Ovary (tissue), 9 donors: ENCODE data around the gene SOX6. TPM values are rescaled to one million over a fixed set of nuclear protein-coding genes. Genes with fewer than 3 reads are reported as not detected.
"Not testable (repeated sequence)": the region's sequence is repeated elsewhere in the genome, so short reads cannot be mapped to it uniquely, and the experiment has no call there.

Source experiments
- DNase-seq, 5 donors: peaks; one replicate each; pipeline ENCODE4 v3.0.0-alpha.2; 2019 to 2020
- H3K27ac ChIP-seq, 2 donors: fragments of 200-600 bp; one replicate each; pipeline versions ENCODE4 v1.5.1 to v1.8.0; 2019 to 2022
- H3K27me3 ChIP-seq: fragments of 200-600 bp; one replicate; pipeline ENCODE4 v1.8.0; 2022
- H3K36me3 ChIP-seq: fragments of 200-600 bp; sonication (generic); one replicate; pipeline ENCODE4 v1.5.1; 2019
- H3K4me1 ChIP-seq: one replicate; pipeline ENCODE4 v1.8.1; 2013; ENCODE audit warnings: mild to moderate bottlenecking, moderate library complexity; ENCODE audit not compliant: insufficient read depth
- H3K4me3 ChIP-seq: fragments of 200-600 bp; sonication (generic); one replicate; pipeline ENCODE4 v1.5.1; 2017
- H3K9me3 ChIP-seq, 2 donors: fragments of 200-600 bp in 1 of 2; sonication (generic) in 1 of 2; one replicate each; pipeline versions ENCODE4 v1.5.1 to v1.8.1; 2013 to 2019; ENCODE audit warnings: mild to moderate bottlenecking in 1 of 2, moderate library complexity in 1 of 2
- CTCF ChIP-seq, 3 donors: fragments of 450-650 bp in 2 of 3; fragments of 200-600 bp in 1 of 3; IDR thresholded peaks; one replicate each; pipeline versions ENCODE4 v1.5.1 to v1.8.0; 2016 to 2022; ENCODE audit warnings: antibody characterized with exemption in 3 of 3, mild to moderate bottlenecking in 1 of 3
- EP300 ChIP-seq: sonication (generic); formaldehyde crosslinking; IDR thresholded peaks from one replicate; pipeline ENCODE4 v1.6.1; 2017; ENCODE audit warnings: antibody characterized with exemption
- POLR2A ChIP-seq: fragments of 450-650 bp; IDR thresholded peaks from one replicate; pipeline ENCODE4 v1.6.1; 2017; ENCODE audit warnings: antibody characterized with exemption, mild to moderate bottlenecking, moderate library complexity
- WGBS, 3 donors: extraction: QIAGEN DNeasy Blood & Tissue Kit in 1 of 3; methylation state at CpG; one replicate each; pipeline versions ENCODE4 v1.1.5 to v1.1.7; 2013 to 2017; 5-methylcytosine and 5-hydroxymethylcytosine counted together
- intact Hi-C, 4 donors: fragments of 100-400 bp; cut with DNase I; formaldehyde crosslinking; loops; one replicate each; pipeline versions ENCODE4 v1.11.0 to v1.15.1; 2022 to 2023
- polyA plus RNA-seq, 2 donors: library from polyadenylated mRNA; stranded (reverse); fragments of 200-250 nt in 1 of 2; fragments of 350-450 nt in 1 of 2; fragmentation: Illumina TruSeq in 1 of 2; extraction: RNeasy Lipid Tissue Mini Kit (QIAGEN cat#74804) in 1 of 2; gene quantifications; one replicate each; pipeline ENCODE4 v1.2.3, GENCODE V29; 2013 to 2014
- total RNA-seq, 7 donors: library from RNA; depleted of rRNA in 2 of 7; stranded (reverse); fragments of >200 nt in 2 of 7; fragmentation: NEBNext Ultra II Directional in 3 of 7; extraction: Animal tissue kit (Norgen Biotek cat#: 25700) in 3 of 7; gene quantifications; one replicate each; pipeline versions ENCODE4 v1.1.0 to v1.2.4, GENCODE V29; 2016 to 2023
- donor health status: DM: no; HTN: no; CAD: no; lungs with moderate emphysema.
- donor health status: DM: no; HTN: no; CAD: no.
- donor health status: Bipolar disorder and iron deficiency.
- donor health status: DM: yes; HTN: yes; CAD: no.
- donor health status: DM: no; HTN: no; CAD: no.
- donor health status: DM: yes; HTN: yes; CAD: no.

Gene SOX6
- total and polyA plus RNA-seq, 9 donors = 0.61 to 29.4 (median 4.7) TPM

- intact Hi-C loops = no loop called here
- Histone ChIP-seq H3K9me3 (no peaks in the 10 kb centered on the region), H3K27ac (no peak overlapping the region), H3K27me3 (no peaks in the 10 kb centered on the region), H3K4me1 (no peaks in the 10 kb centered on the region), H3K36me3 (no peaks in the 10 kb centered on the region), H3K4me3 (no peak overlapping the region)
- no peak for DNase-seq
- WGBS, 3 donors = 94 to 98% (median 97%) methylated on average over 1 of the region's 1 CpG
- TF ChIP-seq EP300 (no peak), POLR2A (no peak), CTCF (IDR thresholded peaks at IDR 0.05) (no peak)
These were observed 325.1 kb downstream of the SOX6 start for GRCh38 chr11:16031210-16031609.

- Histone ChIP-seq H3K36me3 (no peaks in the 10 kb centered on the region), H3K4me1 (no peaks in the 10 kb centered on the region), H3K4me3 (no peak overlapping the region), H3K27me3 (no peaks in the 10 kb centered on the region), H3K27ac (no peak overlapping the region), H3K9me3 (no peaks in the 10 kb centered on the region)
- TF ChIP-seq POLR2A = no peak
- no peak for TF ChIP-seq CTCF (IDR thresholded peaks at IDR 0.05)
- TF ChIP-seq EP300 = no peak
- intact Hi-C loops = no loop called here
- no peak for DNase-seq
- WGBS, 3 donors = 35 to 50% (median 49%) methylated on average over 1 of the region's 1 CpG
These were observed 325.7 kb downstream of the SOX6 start for GRCh38 chr11:16030664-16031063.

GRCh38 chr11:16029151-16029550 lies 327.2 kb downstream of the SOX6 start:
- intact Hi-C loops, H3K27me3 ChIP-seq, H3K4me1 ChIP-seq, H3K9me3 ChIP-seq, H3K27ac ChIP-seq, H3K4me3 ChIP-seq, DNase-seq, H3K36me3 ChIP-seq: not testable (repeated sequence)
- WGBS, 3 donors = 87 to 94% (median 88%) methylated on average over 10 of the region's 10 CpGs

GRCh38 chr11:16028419-16028818 lies 327.9 kb downstream of the SOX6 start:
- intact Hi-C loops = no loop called here
- DNase-seq = no peak
- Histone ChIP-seq H3K36me3 (no peaks in the 10 kb centered on the region), H3K27me3 (no peaks in the 10 kb centered on the region), H3K9me3 (no peaks in the 10 kb centered on the region), H3K27ac (no peak overlapping the region), H3K4me1 (no peaks in the 10 kb centered on the region), H3K4me3 (no peak overlapping the region)
- WGBS, 3 donors = 91 to 94% (median 92%) methylated on average over 6 of the region's 6 CpGs
- no peak for TF ChIP-seq POLR2A

GRCh38 chr11:16027621-16028020 lies 328.7 kb downstream of the SOX6 start:
- Histone ChIP-seq H3K4me3 (no peak overlapping the region), H3K4me1 (no peaks in the 10 kb centered on the region), H3K27ac (no peak overlapping the region), H3K36me3 (no peaks in the 10 kb centered on the region), H3K9me3 (no peaks in the 10 kb centered on the region), H3K27me3 (no peaks in the 10 kb centered on the region)
- no peak for DNase-seq
- TF ChIP-seq EP300 (no peak), POLR2A (no peak), CTCF (IDR thresholded peaks at IDR 0.05) (no peak)
- intact Hi-C loops = no loop called here
- WGBS, 3 donors = 70 to 76% (median 71%) methylated on average over 6 of the region's 6 CpGs

- no peak for TF ChIP-seq CTCF (IDR thresholded peaks at IDR 0.05)
- no peak for TF ChIP-seq POLR2A
- TF ChIP-seq EP300 = no peak
- no peak for DNase-seq
- no peaks in the 10 kb centered on the region for H3K36me3 ChIP-seq
- WGBS, 3 donors = 83 to 86% (median 85%) methylated on average over 2 of the region's 2 CpGs
- H3K4me3 ChIP-seq = no peak overlapping the region
- no peaks in the 10 kb centered on the region for H3K9me3 ChIP-seq
- H3K27ac ChIP-seq = no peak overlapping the region
- H3K27me3 ChIP-seq = no peaks in the 10 kb centered on the region
- intact Hi-C loops = no loop called here
- no peaks in the 10 kb centered on the region for H3K4me1 ChIP-seq
These were observed 329.5 kb downstream of the SOX6 start for GRCh38 chr11:16026849-16027248.
